ENCODE data around the gene PLA1A.
"Not testable (repeated sequence)": the region's sequence is repeated elsewhere in the genome, so short reads cannot be mapped to it uniquely, and the experiment has no call there.

The PLA1A gene

GRCh38 chr3:119675188-119675874 lies 77.6 kb downstream of the PLA1A start:
- Histone ChIP-seq H3K4me3 (ENCODE audit: low read length) (peak overlapping the region; percentile 93), H3K27me3 (ENCODE audit: insufficient read depth, low read length) (no peaks in the 10 kb centered on the region), H3K36me3 (ENCODE audit: insufficient read depth, low read length) (peaks cover 34% of the 10 kb centered on the region), H3K4me1 (ENCODE audit: insufficient read depth, low read length) (peaks cover 8% of the 10 kb centered on the region), H3K9me3 (ENCODE audit: low read length) (no peaks in the 10 kb centered on the region), H2AFZ (ENCODE audit: low read depth, low read length) (no peak overlapping the region)

GRCh38 chr3:119676020-119676419 lies 78.3 kb downstream of the PLA1A start:
- Histone ChIP-seq H2AFZ (ENCODE audit: low read depth, low read length) (no peak overlapping the region), H3K36me3 (ENCODE audit: insufficient read depth, low read length) (peaks cover 34% of the 10 kb centered on the region), H3K4me1 (ENCODE audit: insufficient read depth, low read length) (peaks cover 8% of the 10 kb centered on the region), H3K4me3 (ENCODE audit: low read length) (peak overlapping the region; percentile 93), H3K27me3 (ENCODE audit: insufficient read depth, low read length) (no peaks in the 10 kb centered on the region), H3K9me3 (ENCODE audit: low read length) (no peaks in the 10 kb centered on the region)

GRCh38 chr3:119676771-119677640 lies 79.3 kb downstream of the PLA1A start, which contains the start of gene COX17:
TSS of gene COX17 (minus strand) at chr3:119677406. CDS start at chr3:119677310, 96 bp downstream.
- H3K4me1 ChIP-seq (ENCODE audit: insufficient read depth, low read length): peaks cover 8% of the 10 kb centered on the region
- no peaks in the 10 kb centered on the region for H3K9me3 ChIP-seq (ENCODE audit: low read length)
- H3K4me3 ChIP-seq (ENCODE audit: low read length): peak within 1 kb of the TSS; percentile 93
- H3K27me3 ChIP-seq (ENCODE audit: insufficient read depth, low read length): no peaks in the 10 kb centered on the region
- H3K36me3 ChIP-seq (ENCODE audit: insufficient read depth, low read length): peaks cover 27% of the 10 kb centered on the region
- peak within 1 kb of the TSS; percentile 98 for H2AFZ ChIP-seq (ENCODE audit: low read depth, low read length)

- H3K9me3 ChIP-seq (ENCODE audit: low read length): no peaks in the 10 kb centered on the region
- H2AFZ ChIP-seq (ENCODE audit: low read depth, low read length): peak overlapping the region; percentile 98
- H3K36me3 ChIP-seq (ENCODE audit: insufficient read depth, low read length): peaks cover 23% of the 10 kb centered on the region
- H3K4me3 ChIP-seq (ENCODE audit: low read length): peak overlapping the region; percentile 93
- H3K27me3 ChIP-seq (ENCODE audit: insufficient read depth, low read length): no peaks in the 10 kb centered on the region
- peaks cover 8% of the 10 kb centered on the region for H3K4me1 ChIP-seq (ENCODE audit: insufficient read depth, low read length)
These were observed 79.9 kb downstream of the PLA1A start for GRCh38 chr3:119677641-119677934.

GRCh38 chr3:119678209-119678608 lies 80.5 kb downstream of the PLA1A start:
- not testable (repeated sequence) for H3K4me1 ChIP-seq (ENCODE audit: insufficient read depth, low read length); H3K27me3 ChIP-seq (ENCODE audit: insufficient read depth, low read length); H2AFZ ChIP-seq (ENCODE audit: low read depth, low read length); H3K9me3 ChIP-seq (ENCODE audit: low read length); H3K4me3 ChIP-seq (ENCODE audit: low read length)
- peaks cover 18% of the 10 kb centered on the region for H3K36me3 ChIP-seq (ENCODE audit: insufficient read depth, low read length)

All from neuron (in vitro differentiated cells).